Esophagus muscularis mucosa (tissue), 4 donors: ENCODE data around the gene DYRK3. TPM values are rescaled to one million over a fixed set of nuclear protein-coding genes. Genes with fewer than 3 reads are reported as not detected.

Experiments used
- DNase-seq: peaks from one replicate; pipeline ENCODE4 v3.0.0-alpha.2; 2017; ENCODE audit errors: extremely low spot score
- H3K27ac ChIP-seq, 4 donors: fragments of 200-600 bp; sonication (generic); replicated peaks in 1 of 4; 1 replicate in 3 of 4; 2 replicates in 1 of 4; pipeline ENCODE4 v1.5.1; 2016 to 2019; ENCODE audit warnings: mild to moderate bottlenecking in 1 of 4
- H3K27me3 ChIP-seq, 4 donors: fragments of 200-600 bp; sonication (generic); one replicate each; pipeline versions ENCODE4 v1.5.1 to v1.6.0; 2016 to 2019
- H3K36me3 ChIP-seq, 4 donors: fragments of 200-600 bp; sonication (generic); one replicate each; pipeline ENCODE4 v1.5.1; 2016 to 2019
- H3K4me1 ChIP-seq, 4 donors: fragments of 200-600 bp; sonication (generic); one replicate each; pipeline ENCODE4 v1.5.1; 2016 to 2019
- H3K4me3 ChIP-seq, 4 donors: fragments of 200-600 bp; sonication (generic); 1 replicate in 2 of 4; 2 replicates in 2 of 4; pipeline ENCODE4 v1.5.1; 2016 to 2019; ENCODE audit warnings: mild to moderate bottlenecking in 4 of 4, moderate library complexity in 1 of 4
- H3K9me3 ChIP-seq, 4 donors: fragments of 200-600 bp; sonication (generic); 1 replicate in 3 of 4; 2 replicates in 1 of 4; pipeline ENCODE4 v1.5.1; 2016 to 2019
- EP300 ChIP-seq: sonication (generic); formaldehyde crosslinking; IDR thresholded peaks from one replicate; pipeline ENCODE4 v1.6.1; 2017; ENCODE audit warnings: antibody characterized with exemption
- POLR2A ChIP-seq: fragments of 450-650 bp; IDR thresholded peaks from one replicate; pipeline ENCODE4 v1.6.1; 2017; ENCODE audit warnings: antibody characterized with exemption, moderate library complexity, mild to moderate bottlenecking, low read depth
- POLR2AphosphoS5 ChIP-seq, 2 donors: sonication (generic); formaldehyde crosslinking; IDR thresholded peaks; one replicate each; pipeline ENCODE4 v1.6.1; 2017; ENCODE audit warnings: antibody characterized with exemption in 2 of 2
- WGBS: methylation state at CpG from one replicate; pipeline ENCODE4 v1.1.5; 2018; 5-methylcytosine and 5-hydroxymethylcytosine counted together
- intact Hi-C: fragments of 100-400 bp; cut with DNase I; formaldehyde crosslinking; loops from one replicate; pipeline ENCODE4 v1.15.1; 2023
- total RNA-seq, 4 donors: library from RNA; depleted of rRNA; stranded (reverse); fragments of >200 nt; gene quantifications; one replicate each; pipeline versions ENCODE4 v1.1.0 to v1.2.1, GENCODE V29; 2016
- TF ChIP-seq, protein P1 (sequence below), 3 experiments: fragments of 200-600 bp in 2 of 3; fragments of 450-650 bp in 1 of 3; sonication (generic) in 2 of 3; IDR thresholded peaks; one replicate each; pipeline ENCODE4 v1.5.1; 2017 to 2019; ENCODE audit warnings: antibody characterized with exemption in 3 of 3, mild to moderate bottlenecking in 2 of 3, moderate library complexity in 1 of 3

Gene DYRK3
- total RNA-seq, 4 donors from 2014 or later: 5.6 to 14.7 (median 9.0) TPM

DNA sequence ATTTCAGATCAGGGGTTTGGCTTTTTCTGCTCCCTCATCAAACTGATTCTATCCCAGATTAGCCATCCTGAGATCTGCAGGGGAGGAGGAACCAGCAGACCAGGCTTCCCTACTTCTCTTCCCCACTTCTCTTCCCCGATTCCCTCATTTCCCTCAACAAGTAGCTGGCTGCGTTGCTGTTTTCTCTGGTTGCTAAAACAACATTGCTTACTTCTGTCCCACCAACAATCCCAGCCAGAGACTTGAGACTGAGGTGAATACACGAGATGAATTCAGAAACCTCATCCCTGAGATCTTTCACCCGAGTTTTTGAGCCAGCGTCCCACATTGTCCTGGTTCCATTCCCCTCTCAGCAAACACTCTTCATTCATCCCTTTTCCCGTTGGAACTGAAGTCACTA, 22.4 kb downstream of the DYRK3 start:
- Histone ChIP-seq H3K27me3 (peaks cover 0 to 6% (median 0%) of the 10 kb centered on the region in 4 donors), H3K27ac (no peak overlapping the region), H3K36me3 (no peaks in the 10 kb centered on the region), H3K4me1 (peaks cover 15 to 44% (median 22%) of the 10 kb centered on the region in 4 donors), H3K9me3 (no peaks in the 10 kb centered on the region), H3K4me3 (no peak overlapping the region)
- 62% methylated on average over 6 of the region's 6 CpGs for WGBS
- DNase-seq: no peak
- no peak for TF ChIP-seq EP300
- no peak for TF ChIP-seq POLR2A
- TF ChIP-seq, protein P1, sequence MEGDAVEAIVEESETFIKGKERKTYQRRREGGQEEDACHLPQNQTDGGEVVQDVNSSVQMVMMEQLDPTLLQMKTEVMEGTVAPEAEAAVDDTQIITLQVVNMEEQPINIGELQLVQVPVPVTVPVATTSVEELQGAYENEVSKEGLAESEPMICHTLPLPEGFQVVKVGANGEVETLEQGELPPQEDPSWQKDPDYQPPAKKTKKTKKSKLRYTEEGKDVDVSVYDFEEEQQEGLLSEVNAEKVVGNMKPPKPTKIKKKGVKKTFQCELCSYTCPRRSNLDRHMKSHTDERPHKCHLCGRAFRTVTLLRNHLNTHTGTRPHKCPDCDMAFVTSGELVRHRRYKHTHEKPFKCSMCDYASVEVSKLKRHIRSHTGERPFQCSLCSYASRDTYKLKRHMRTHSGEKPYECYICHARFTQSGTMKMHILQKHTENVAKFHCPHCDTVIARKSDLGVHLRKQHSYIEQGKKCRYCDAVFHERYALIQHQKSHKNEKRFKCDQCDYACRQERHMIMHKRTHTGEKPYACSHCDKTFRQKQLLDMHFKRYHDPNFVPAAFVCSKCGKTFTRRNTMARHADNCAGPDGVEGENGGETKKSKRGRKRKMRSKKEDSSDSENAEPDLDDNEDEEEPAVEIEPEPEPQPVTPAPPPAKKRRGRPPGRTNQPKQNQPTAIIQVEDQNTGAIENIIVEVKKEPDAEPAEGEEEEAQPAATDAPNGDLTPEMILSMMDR (IDR thresholded peaks at IDR 0.05): no peak
- no peak for TF ChIP-seq POLR2AphosphoS5 (IDR thresholded peaks at IDR 0.05)
- intact Hi-C loops: no loop called here

DNA sequence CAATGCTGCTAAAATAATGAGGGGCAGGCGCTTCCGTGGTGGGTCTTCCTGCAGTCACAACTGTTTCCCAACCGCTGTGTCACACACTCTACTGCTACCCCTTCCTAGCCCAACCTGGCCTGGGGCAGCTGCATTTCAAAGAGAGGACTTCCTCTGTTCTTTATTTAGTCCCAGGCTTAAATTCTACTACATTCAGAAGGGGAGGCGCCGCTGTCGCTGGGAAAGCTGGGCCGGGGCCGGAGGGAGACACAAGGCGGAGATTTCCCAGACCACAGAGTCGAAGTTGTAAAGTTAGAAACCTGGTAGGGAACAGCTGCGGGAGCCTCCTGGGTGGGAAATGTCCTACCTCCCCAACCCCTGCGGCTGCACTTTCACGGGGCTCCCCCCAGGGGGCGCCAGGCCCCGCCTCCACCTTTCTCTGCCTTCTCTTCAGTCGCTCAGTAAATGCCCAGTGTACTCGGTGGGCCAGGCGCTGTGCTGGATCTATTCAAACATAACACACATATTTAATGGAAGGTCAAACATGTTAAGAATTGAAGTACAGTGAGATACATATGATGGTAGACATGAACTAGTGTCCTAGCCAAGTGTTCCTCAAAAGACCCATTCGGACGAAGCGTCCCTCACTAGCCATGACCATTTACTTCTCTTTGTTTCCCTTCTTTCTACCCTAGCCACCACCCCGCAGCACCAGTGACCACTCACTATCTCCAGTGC, 23.1 kb downstream of the DYRK3 start:
- Histone ChIP-seq H3K9me3 (no peaks in the 10 kb centered on the region), H3K4me1 (peaks cover 22 to 46% (median 28%) of the 10 kb centered on the region in 4 donors), H3K27ac (no peak overlapping the region), H3K36me3 (no peaks in the 10 kb centered on the region), H3K4me3 (no peak overlapping the region), H3K27me3 (peaks cover 0 to 6% (median 0%) of the 10 kb centered on the region in 4 donors)
- 32% methylated on average over 22 of the region's 22 CpGs for WGBS
- TF ChIP-seq POLR2A: no peak
- TF ChIP-seq EP300: no peak
- TF ChIP-seq, protein P1 (IDR thresholded peaks at IDR 0.05): peak; percentile 44 to 63 (median 49)
- TF ChIP-seq POLR2AphosphoS5 (IDR thresholded peaks at IDR 0.05): no peak
- no peak for DNase-seq
- intact Hi-C loops: no loop called here

DNA sequence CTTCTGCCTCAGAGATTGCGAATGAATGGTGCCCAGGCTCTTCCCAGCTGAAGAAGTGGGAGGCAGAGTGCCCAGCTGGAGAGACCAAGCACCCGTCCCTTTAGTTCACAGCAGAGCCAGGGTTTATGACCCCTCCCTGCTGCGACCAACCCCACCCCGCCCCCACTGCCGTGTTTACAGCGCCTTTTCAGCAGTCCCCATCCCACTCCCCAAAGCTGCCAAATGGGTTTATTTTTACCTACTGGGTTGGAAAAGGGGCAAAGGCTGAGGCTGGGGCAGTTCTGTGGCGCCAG, 23.6 kb downstream of the DYRK3 start:
- intact Hi-C loops: no loop called here
- H3K4me1 ChIP-seq: peaks cover 27 to 51% (median 33%) of the 10 kb centered on the region in 4 donors
- no peak for DNase-seq

DNA sequence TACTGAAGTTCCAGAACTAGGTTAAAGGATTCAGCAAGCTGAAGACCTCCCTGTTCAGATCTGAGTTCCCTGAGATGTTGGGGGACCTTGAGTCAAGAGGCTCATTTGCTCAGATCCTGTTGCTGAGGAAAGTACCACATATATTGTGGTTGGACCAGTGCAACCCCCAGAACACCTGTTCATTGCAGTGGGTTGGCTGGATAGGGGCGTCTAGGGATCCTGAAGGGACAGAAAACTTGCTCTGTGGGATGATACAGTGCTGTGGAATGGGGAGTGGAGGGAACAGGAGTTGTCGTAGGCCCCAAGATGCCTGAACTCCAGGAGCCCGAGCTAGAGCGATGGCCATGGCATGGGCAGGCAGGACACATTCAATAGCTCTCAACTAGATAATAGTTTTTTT, 24.8 kb downstream of the DYRK3 start:
- Histone ChIP-seq H3K36me3 (no peaks in the 10 kb centered on the region), H3K4me1 (peaks cover 28 to 51% (median 36%) of the 10 kb centered on the region in 4 donors), H3K27ac (no peak overlapping the region), H3K27me3 (peaks cover 0 to 6% (median 0%) of the 10 kb centered on the region in 4 donors), H3K9me3 (no peaks in the 10 kb centered on the region), H3K4me3 (no peak overlapping the region)
- intact Hi-C loops: no loop called here
- WGBS: 95% methylated on average over 4 of the region's 4 CpGs
- DNase-seq: no peak
- no peak for TF ChIP-seq EP300
- TF ChIP-seq, protein P1 (IDR thresholded peaks at IDR 0.05): no peak
- no peak for TF ChIP-seq POLR2AphosphoS5 (IDR thresholded peaks at IDR 0.05)
- TF ChIP-seq POLR2A: no peak

More for the DNA sequence above, 23.6 kb downstream of the DYRK3 start:
- H3K9me3 ChIP-seq: no peaks in the 10 kb centered on the region
- TF ChIP-seq EP300 (no peak), POLR2A (no peak), POLR2AphosphoS5 (IDR thresholded peaks at IDR 0.05) (no peak)
- TF ChIP-seq, protein P1 (IDR thresholded peaks at IDR 0.05): no peak
- WGBS: 76% methylated on average over 7 of the region's 7 CpGs
- H3K36me3 ChIP-seq: no peaks in the 10 kb centered on the region
- H3K27ac ChIP-seq: no peak overlapping the region
- no peak overlapping the region for H3K4me3 ChIP-seq
- H3K27me3 ChIP-seq: peaks cover 0 to 6% (median 0%) of the 10 kb centered on the region in 4 donors
